Heart left ventricle (tissue), 16 donors: Measurements from ENCODE around the gene OS9. TPM values are rescaled to one million over a fixed set of nuclear protein-coding genes. Genes with fewer than 3 reads are reported as not detected.

Experiments
- ATAC-seq, 4 donors: fragments of 200-7000 bp; cut with Tn5 transposase; one replicate each; pipeline ENCODE4 v1.9.1; 2020 to 2022; ENCODE audit warnings: moderate library complexity in 4 of 4, mild to moderate bottlenecking in 3 of 4, moderate number of reproducible peaks in 1 of 4
- DNase-seq, 5 donors: peaks; one replicate each; pipeline ENCODE4 v3.0.0-alpha.2; 2020
- H3K27ac ChIP-seq, 12 donors: fragments of 200-600 bp; sonication (generic) in 4 of 12; one replicate each; pipeline versions ENCODE4 v1.5.0 to v1.8.0; 2016 to 2022; ENCODE audit warnings: mild to moderate bottlenecking in 2 of 12
- H3K27me3 ChIP-seq, 9 donors: fragments of 200-600 bp; sonication (generic) in 2 of 9; one replicate each; pipeline versions ENCODE4 v1.5.1 to v1.8.0; 2016 to 2022; ENCODE audit warnings: mild to moderate bottlenecking in 3 of 9
- H3K36me3 ChIP-seq, 9 donors: fragments of 200-600 bp; sonication (generic) in 2 of 9; one replicate each; pipeline versions ENCODE4 v1.5.0 to v1.8.0; 2018 to 2022; ENCODE audit warnings: mild to moderate bottlenecking in 2 of 9
- H3K4me1 ChIP-seq, 12 donors: fragments of 200-600 bp; sonication (generic) in 4 of 12; one replicate each; pipeline versions ENCODE4 v1.5.0 to v1.8.0; 2016 to 2022; ENCODE audit warnings: mild to moderate bottlenecking in 3 of 12
- H3K4me3 ChIP-seq, 12 donors: fragments of 200-600 bp; sonication (generic) in 4 of 12; one replicate each; pipeline versions ENCODE4 v1.5.0 to v1.8.0; 2017 to 2022; ENCODE audit warnings: mild to moderate bottlenecking in 9 of 12, moderate library complexity in 4 of 12
- H3K9me3 ChIP-seq, 12 donors: fragments of 200-600 bp; sonication (generic) in 4 of 12; one replicate each; pipeline versions ENCODE4 v1.5.0 to v1.8.0; 2016 to 2022; ENCODE audit warnings: mild to moderate bottlenecking in 1 of 12
- CTCF ChIP-seq, 12 donors: fragments of 200-600 bp; sonication (generic) in 4 of 12; IDR thresholded peaks; one replicate each; pipeline versions ENCODE4 v1.5.0 to v1.8.0; 2018 to 2022; ENCODE audit warnings: antibody characterized with exemption in 12 of 12, mild to moderate bottlenecking in 5 of 12
- POLR2A ChIP-seq, 2 donors: fragments of 450-650 bp; IDR thresholded peaks; one replicate each; pipeline ENCODE4 v1.6.1; 2017; ENCODE audit warnings: antibody characterized with exemption in 2 of 2, mild to moderate bottlenecking in 2 of 2, moderate library complexity in 2 of 2
- WGBS, 4 donors: extraction: QIAGEN DNeasy Blood & Tissue Kit in 2 of 4; methylation state at CpG; one replicate each; pipeline versions ENCODE4 v1.1.5 to v1.1.7; 2013 to 2018; 5-methylcytosine and 5-hydroxymethylcytosine counted together
- intact Hi-C, 10 donors: fragments of 100-400 bp; cut with DNase I; formaldehyde crosslinking; loops; one replicate each; pipeline versions ENCODE4 v1.11.1 to v1.14.2; 2022
- polyA plus RNA-seq, 2 donors: library from polyadenylated mRNA; stranded (reverse); fragments of 200-250 nt; gene quantifications; one replicate each; pipeline ENCODE4 v1.2.3, GENCODE V29; 2013
- total RNA-seq, 9 donors: library from RNA; depleted of rRNA in 2 of 9; stranded (reverse); fragments of >200 nt in 2 of 9; fragmentation: NEBNext Ultra II Directional in 3 of 9; extraction: Animal tissue kit (Norgen Biotek cat#: 25700) in 3 of 9; gene quantifications; one replicate each; pipeline versions ENCODE4 v1.1.0 to v1.2.4, GENCODE V29; 2016 to 2023
- donor health status: ischemic (EF 13 %, LVEDD 7.1; RV severe dilation, severe dysfunction).
- donor health status: healthy with polysubstance abuse.
- donor health status: DM: no; HTN: yes; CAD: no.
- donor health status: DM: no; HTN: no; CAD: no.
- donor health status: ischemic (EF 25% LVEDD 6.9; RV normal size, moderate dysfunction).
- donor health status: ischemic (EF 25% LVEDD 5.7; RV mildly dilated, moderate dysfunction).
- donor health status: healthy.
- donor health status: DM: yes; HTN: yes; CAD: no.
- donor health status: ischemic (EF 35%, LVEDD 5.7; RV mildly dilated, moderate dysfunction).
- donor health status: nonischemic (EF 11% LVEDD 7.7; RV severe dilation, severe dysfunction).
- donor health status: DM: yes; HTN: yes; CAD: no.
- donor health status: PGD.
- donor health status: ischemic (EF 29% LVEDD 5.4; RV normal size, mild dysfunction).
- donor health status: nonischemic (EF 23%, LVEDD 6.1; RV moderate dilation, normal function).

Gene OS9
- total and polyA plus RNA-seq, 11 donors = 89.4 to 196 (median 130) TPM

GRCh38 chr12:57755454-57756372, 61.8 kb downstream of the OS9 start:
- peaks cover 0 to 51% (median 30%) of the 10 kb centered on the region in 12 donors for H3K4me1 ChIP-seq
- intact Hi-C loops = no loop called here
- no peak for ATAC-seq
- H3K4me3 ChIP-seq = peak overlapping the region; percentile 64 to 97 (median 72)
- TF ChIP-seq CTCF (IDR thresholded peaks at IDR 0.05) (no peak), POLR2A (IDR thresholded peaks at IDR 0.05) (no peak)
- no peaks in the 10 kb centered on the region for H3K9me3 ChIP-seq
- DNase-seq = peak in 4 of 5 donors; percentile 39 to 69 (median 48)
- no peaks in the 10 kb centered on the region for H3K27me3 ChIP-seq
- WGBS, 4 donors = 3 to 4% (median 3%) methylated on average over 48 to 76 of the region's 76 CpGs
- peaks cover 0 to 25% (median 17%) of the 10 kb centered on the region in 9 donors for H3K36me3 ChIP-seq
- H3K27ac ChIP-seq = peak overlapping the region in 10 of 12 donors; percentile 13 to 79 (median 54)

- H3K4me3 ChIP-seq = peak overlapping the region in 9 of 12 donors; percentile 65 to 97 (median 72)
- ATAC-seq = no peak
- 58 to 69% (median 64%) methylated on average over 19 to 22 of the region's 22 CpGs for WGBS, 4 donors
- intact Hi-C loops = no loop called here
- TF ChIP-seq POLR2A (IDR thresholded peaks at IDR 0.05) (no peak), CTCF (IDR thresholded peaks at IDR 0.05) (peak in 11 of 12 donors; percentile 19 to 70 (median 47))
- H3K4me1 ChIP-seq = peaks cover 0 to 41% (median 21%) of the 10 kb centered on the region in 12 donors
- H3K27ac ChIP-seq = peak overlapping the region in 3 of 12 donors; percentile 52 to 79 (median 55)
- H3K9me3 ChIP-seq = no peaks in the 10 kb centered on the region
- peak in 1 of 5 donors; percentile 78 for DNase-seq
- peaks cover 0 to 23% (median 15%) of the 10 kb centered on the region in 9 donors for H3K36me3 ChIP-seq
- no peaks in the 10 kb centered on the region for H3K27me3 ChIP-seq
Observed at GRCh38 chr12:57756406-57757341, 62.7 kb downstream of the OS9 start.

GRCh38 chr12:57757771-57758170, 63.8 kb downstream of the OS9 start:
- TF ChIP-seq POLR2A (IDR thresholded peaks at IDR 0.05) (no peak), CTCF (IDR thresholded peaks at IDR 0.05) (no peak)
- Histone ChIP-seq H3K27me3 (peaks cover 0 to 7% (median 0%) of the 10 kb centered on the region in 9 donors), H3K9me3 (no peaks in the 10 kb centered on the region), H3K27ac (no peak overlapping the region), H3K4me1 (peaks cover 0 to 36% (median 19%) of the 10 kb centered on the region in 12 donors), H3K4me3 (no peak overlapping the region), H3K36me3 (peaks cover 0 to 23% (median 15%) of the 10 kb centered on the region in 9 donors)
- intact Hi-C loops = no loop called here
- ATAC-seq (no peak), DNase-seq (no peak)
- 88 to 97% (median 93%) methylated on average over 4 of the region's 4 CpGs for WGBS, 4 donors
